NAMALWA (cell line): ENCODE results near the gene ZSCAN1.

ENCODE experiments used
- DNase-seq: peaks from one replicate; pipeline ENCODE4 v3.0.0-alpha.2; 2015; ENCODE audit warnings: low spot score

Gene ZSCAN1

GRCh38 chr19:58084596-58085347 is 50.9 kb downstream of the ZSCAN1 start:
- DNase-seq = no peak

- DNase-seq = no peak
These were observed 51.6 kb downstream of the ZSCAN1 start for GRCh38 chr19:58085348-58085875.

- no peak for DNase-seq
These were observed 53.2 kb downstream of the ZSCAN1 start for GRCh38 chr19:58086825-58087710.

- no peak for DNase-seq
These were observed 54.8 kb downstream of the ZSCAN1 start for GRCh38 chr19:58088521-58089052.

- DNase-seq = no peak
These were observed 56.0 kb downstream of the ZSCAN1 start for GRCh38 chr19:58089846-58090245.

GRCh38 chr19:58091251-58091995 is 57.6 kb downstream of the ZSCAN1 start:
- no peak for DNase-seq

- no peak for DNase-seq
These were observed 59.2 kb downstream of the ZSCAN1 start for GRCh38 chr19:58093071-58093470.

- DNase-seq = no peak
These were observed 61.5 kb downstream of the ZSCAN1 start for GRCh38 chr19:58095328-58095727.

- no peak for DNase-seq
These were observed 63.1 kb downstream of the ZSCAN1 start for GRCh38 chr19:58096884-58097283.

- DNase-seq = no peak
These were observed 63.5 kb downstream of the ZSCAN1 start for GRCh38 chr19:58097349-58097748.

GRCh38 chr19:58097781-58098681 is 64.2 kb downstream of the ZSCAN1 start, which contains the start of gene ZSCAN18:
ZSCAN18 (minus strand) TSS chr19:58098231; CDS start chr19:58090267, 7,964 bp downstream.
- DNase-seq = no peak

GRCh38 chr19:58098682-58098998 is 64.8 kb downstream of the ZSCAN1 start:
- no peak for DNase-seq
